ENCODE data around the gene ANKRD13A.
"Not testable (repeated sequence)": the region's sequence is repeated elsewhere in the genome, so short reads cannot be mapped to it uniquely, and the experiment has no call there.

The ANKRD13A gene

GRCh38 chr12:110084314-110085015 lies 85.2 kb downstream of the ANKRD13A start:
- DNase-seq, result no peak
- Mint-ChIP-seq H3K9me3 (peaks cover 3% of the 10 kb centered on the region), H3K27ac (no peak overlapping the region), H3K27me3 (no peaks in the 10 kb centered on the region), H3K36me3 (ENCODE audit: low read depth) (no peaks in the 10 kb centered on the region), H3K4me3 (no peak overlapping the region), H3K4me1 (ENCODE audit: low read depth) (peaks cover 13% of the 10 kb centered on the region)

- H3K36me3 Mint-ChIP-seq (ENCODE audit: low read depth); H3K27ac Mint-ChIP-seq; H3K4me1 Mint-ChIP-seq (ENCODE audit: low read depth); H3K4me3 Mint-ChIP-seq; DNase-seq; H3K9me3 Mint-ChIP-seq: not testable (repeated sequence)
- H3K27me3 Mint-ChIP-seq, result peaks cover 11% of the 10 kb centered on the region
Observed at GRCh38 chr12:110088216-110088615, 89.0 kb downstream of the ANKRD13A start.

GRCh38 chr12:110088936-110089335 lies 89.7 kb downstream of the ANKRD13A start:
- no peaks in the 10 kb centered on the region for H3K36me3 Mint-ChIP-seq (ENCODE audit: low read depth)
- H3K4me1 Mint-ChIP-seq (ENCODE audit: low read depth), result no peaks in the 10 kb centered on the region
- no peak for DNase-seq
- no peaks in the 10 kb centered on the region for H3K9me3 Mint-ChIP-seq
- peaks cover 15% of the 10 kb centered on the region for H3K27me3 Mint-ChIP-seq
- H3K4me3 Mint-ChIP-seq, result no peak overlapping the region
- H3K27ac Mint-ChIP-seq, result no peak overlapping the region
